ENCODE data around the gene GIPC2.

GIPC2 gene

DNA sequence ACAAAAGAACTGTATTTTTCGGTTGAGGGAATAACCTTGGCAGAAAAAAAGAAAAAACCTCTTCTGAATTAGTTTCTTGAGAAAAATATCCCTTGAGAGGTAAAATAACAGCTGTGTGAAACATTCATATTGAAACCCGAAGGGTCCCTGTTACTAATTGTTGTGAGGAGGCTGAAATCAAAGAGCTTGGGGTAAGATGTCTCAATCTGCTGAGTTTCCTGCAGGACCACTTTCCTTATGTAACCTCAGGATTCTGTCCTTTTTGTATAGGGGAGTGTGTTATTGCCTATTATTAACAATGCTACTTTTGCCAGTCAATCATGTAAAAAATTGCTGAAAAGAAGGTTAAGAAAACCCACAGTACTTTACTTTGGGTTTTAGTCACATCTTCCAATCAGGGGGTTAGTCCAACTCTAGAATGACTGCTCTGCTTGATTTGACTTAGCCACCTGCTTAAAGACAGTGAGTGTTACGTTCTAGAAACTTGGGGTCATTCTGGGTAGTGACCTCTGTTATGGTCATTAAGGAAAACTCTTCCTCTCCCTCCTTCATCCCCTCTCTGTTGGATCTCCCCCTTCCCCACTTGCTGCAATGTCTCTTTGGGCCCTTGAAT lies 138.8 kb downstream of the GIPC2 start:
- no peak overlapping the region for H3K9ac ChIP-seq (ENCODE audit: low read depth in 1 of 2, low read length in 2 of 2)
- no peak overlapping the region for H3K4me3 ChIP-seq (ENCODE audit: low read length in 2 of 2)
- H3K9me3 ChIP-seq (ENCODE audit: control insufficient read depth in 2 of 2, low read length in 2 of 2), result no peaks in the 10 kb centered on the region
- H3K27ac ChIP-seq (ENCODE audit: low read depth in 2 of 2, low read length in 2 of 2), result no peak overlapping the region
- no peaks in the 10 kb centered on the region for H3K4me1 ChIP-seq (ENCODE audit: control insufficient read depth in 2 of 2, insufficient read depth in 2 of 2, low read length in 2 of 2)
- no peaks in the 10 kb centered on the region for H3K27me3 ChIP-seq (ENCODE audit: control insufficient read depth in 2 of 2, insufficient read depth in 2 of 2, low read length in 2 of 2)
- no peaks in the 10 kb centered on the region for H3K36me3 ChIP-seq (ENCODE audit: control insufficient read depth in 2 of 2, insufficient read depth in 2 of 2, low read length in 2 of 2)
